Keratinocyte (primary cell): Measurements from ENCODE around the gene NTMT1. TPM values are rescaled to one million over a fixed set of nuclear protein-coding genes. Genes with fewer than 3 reads are reported as not detected.

Experiments used
- DNase-seq: peaks from one replicate; pipeline ENCODE4 v3.0.0-alpha.2; 2011; ENCODE audit warnings: low read depth, missing footprints, low spot score
- FAIRE-seq: peaks from 2 replicates; lab custom pipeline; 2011; peaks lifted over from hg19 to GRCh38; lab: Jason Lieb, UNC
- H2AFZ ChIP-seq: 2 replicates; pipeline ENCODE4 v1.6.0; 2012; ENCODE audit warnings: low read length, control low read depth, inconsistent platforms; ENCODE audit not compliant: control insufficient read depth
- H3K27ac ChIP-seq: 2 replicates; pipeline ENCODE4 v1.5.1; 2011; ENCODE audit warnings: low read length; ENCODE audit not compliant: control insufficient read depth, insufficient read depth
- H3K27me3 ChIP-seq: 3 replicates; pipeline ENCODE4 v1.6.0; 2011; ENCODE audit warnings: low read length; ENCODE audit not compliant: control insufficient read depth, insufficient read depth; ENCODE audit errors: extremely low read depth
- H3K36me3 ChIP-seq, 2 experiments: 2 replicates in 1 of 2; 3 replicates in 1 of 2; pipeline ENCODE4 v1.5.1; 2011; ENCODE audit warnings: low read length in 2 of 2, mild to moderate bottlenecking in 1 of 2; ENCODE audit not compliant: control insufficient read depth in 2 of 2, insufficient read depth in 2 of 2; ENCODE audit errors: extremely low read depth in 1 of 2
- H3K4me1 ChIP-seq: 3 replicates; pipeline ENCODE4 v1.5.1; 2011; ENCODE audit warnings: low read length; ENCODE audit not compliant: control insufficient read depth, insufficient read depth; ENCODE audit errors: extremely low read depth
- H3K4me2 ChIP-seq: 3 replicates; pipeline ENCODE4 v1.6.0; 2011; ENCODE audit warnings: low read depth, low read length; ENCODE audit not compliant: control insufficient read depth, insufficient read depth; ENCODE audit errors: extremely low read depth
- H3K4me3 ChIP-seq, 3 experiments: fragments of 200-600 bp in 1 of 3; sonication (generic) in 1 of 3; 2 replicates in 2 of 3; 3 replicates in 1 of 3; pipeline ENCODE4 v1.5.1; 2011 to 2016; ENCODE audit warnings: low read length in 3 of 3, mild to moderate bottlenecking in 3 of 3, control low read depth in 2 of 3, inconsistent platforms in 1 of 3, low read depth in 1 of 3, mixed read lengths in 1 of 3, mixed run types in 1 of 3, moderate library complexity in 1 of 3; ENCODE audit not compliant: control insufficient read depth in 2 of 3, insufficient read depth in 2 of 3; ENCODE audit errors: extremely low read depth in 1 of 3
- H3K79me2 ChIP-seq: 2 replicates; pipeline ENCODE4 v1.6.0; 2012; ENCODE audit warnings: low read length; ENCODE audit not compliant: control insufficient read depth, insufficient read depth
- H3K9ac ChIP-seq: 3 replicates; pipeline ENCODE4 v1.6.0; 2011; ENCODE audit warnings: low read length; ENCODE audit not compliant: control insufficient read depth, insufficient read depth; ENCODE audit errors: extremely low read depth
- H3K9me1 ChIP-seq: 3 replicates; pipeline ENCODE4 v1.6.0; 2011; ENCODE audit warnings: low read length; ENCODE audit not compliant: control insufficient read depth, insufficient read depth; ENCODE audit errors: extremely low read depth
- H3K9me3 ChIP-seq: 2 replicates; pipeline ENCODE4 v1.5.1; 2012; ENCODE audit warnings: low read depth, low read length; ENCODE audit not compliant: control insufficient read depth
- H4K20me1 ChIP-seq: 3 replicates; pipeline ENCODE4 v1.6.0; 2011; ENCODE audit warnings: low read length; ENCODE audit not compliant: control insufficient read depth, insufficient read depth; ENCODE audit errors: extremely low read depth
- EZH2 ChIP-seq: IDR thresholded peaks from one replicate; pipeline ENCODE4 v1.6.1; 2012; ENCODE audit warnings: inconsistent platforms, mild to moderate bottlenecking, low read length, moderate library complexity
- dilution Hi-C: fragments of 300-500 bp; cut with MboI; formaldehyde crosslinking; loops from one replicate; pipeline ENCODE4 v1.7.0; 2020; ENCODE audit warnings: low sequenced_read_pairs; ENCODE audit not compliant: extremely low pct_ligation_motif_present
- polyA plus RNA-seq, 5 experiments: library from polyadenylated mRNA; depleted of rRNA in 3 of 5; stranded (reverse) in 3 of 5; stranded (forward) in 1 of 5; unstranded in 1 of 5; fragments of >200 nt; gene quantifications; 1 replicate in 1 of 5; 2 replicates in 3 of 5; 3 replicates in 1 of 5; pipeline versions ENCODE4 v1.2.1 to v1.2.3, GENCODE V29; 2011 to 2012; ENCODE audit warnings: missing spikeins in 2 of 5, low read depth in 1 of 5, low replicate concordance in 1 of 5
- TF ChIP-seq, protein P1 (sequence below), 3 experiments: IDR thresholded peaks in 1 of 3; conservative IDR thresholded peaks in 1 of 3; optimal IDR thresholded peaks in 1 of 3; 2 replicates in 2 of 3; 3 replicates in 1 of 3; pipeline versions ENCODE3 to v1.5.1; 2011; ENCODE audit warnings: low read length in 3 of 3, mild to moderate bottlenecking in 3 of 3, moderate library complexity in 2 of 3, control low read depth in 1 of 3, inconsistent platforms in 1 of 3; ENCODE audit not compliant: insufficient read depth in 2 of 3; ENCODE audit errors: extremely low read depth in 1 of 3

Gene NTMT1
- polyA plus RNA-seq, 1 donor (not counting 4 experiments of a cell fraction or from before 2014, with no cell fraction given), result 50.2 TPM

DNA sequence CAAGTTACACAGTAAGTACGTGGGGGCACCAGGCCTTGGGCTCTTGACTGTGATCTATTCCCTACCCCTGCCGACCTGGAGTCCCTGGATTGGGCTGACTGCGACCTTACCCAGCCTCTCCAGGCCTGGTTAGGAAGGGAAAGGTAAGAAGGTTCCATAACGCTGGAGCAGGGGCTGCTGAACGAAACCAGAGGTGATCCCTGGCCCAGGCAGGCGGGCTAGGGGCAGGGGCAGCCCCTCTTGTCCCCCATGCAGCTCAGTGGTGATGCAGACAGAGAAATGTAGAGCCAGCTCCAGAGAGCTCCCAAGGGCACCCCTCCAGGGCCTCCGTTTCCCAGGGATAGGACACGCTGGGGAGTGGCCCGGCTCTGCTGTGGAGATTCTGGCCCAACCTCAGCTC lies 53.6 kb downstream of the NTMT1 start:
- Histone ChIP-seq H3K27ac (no peak overlapping the region), H3K9me1 (no peaks in the 10 kb centered on the region), H3K36me3 (no peaks in the 10 kb centered on the region), H3K9me3 (no peaks in the 10 kb centered on the region), H3K4me3 (no peak overlapping the region), H2AFZ (no peak overlapping the region), H4K20me1 (no peaks in the 10 kb centered on the region), H3K9ac (no peak overlapping the region), H3K4me1 (no peaks in the 10 kb centered on the region), H3K4me2 (no peak overlapping the region), H3K79me2 (no peaks in the 10 kb centered on the region), H3K27me3 (peaks cover 26% of the 10 kb centered on the region)
- FAIRE-seq (no peak), DNase-seq (no peak)
- TF ChIP-seq, protein P1, sequence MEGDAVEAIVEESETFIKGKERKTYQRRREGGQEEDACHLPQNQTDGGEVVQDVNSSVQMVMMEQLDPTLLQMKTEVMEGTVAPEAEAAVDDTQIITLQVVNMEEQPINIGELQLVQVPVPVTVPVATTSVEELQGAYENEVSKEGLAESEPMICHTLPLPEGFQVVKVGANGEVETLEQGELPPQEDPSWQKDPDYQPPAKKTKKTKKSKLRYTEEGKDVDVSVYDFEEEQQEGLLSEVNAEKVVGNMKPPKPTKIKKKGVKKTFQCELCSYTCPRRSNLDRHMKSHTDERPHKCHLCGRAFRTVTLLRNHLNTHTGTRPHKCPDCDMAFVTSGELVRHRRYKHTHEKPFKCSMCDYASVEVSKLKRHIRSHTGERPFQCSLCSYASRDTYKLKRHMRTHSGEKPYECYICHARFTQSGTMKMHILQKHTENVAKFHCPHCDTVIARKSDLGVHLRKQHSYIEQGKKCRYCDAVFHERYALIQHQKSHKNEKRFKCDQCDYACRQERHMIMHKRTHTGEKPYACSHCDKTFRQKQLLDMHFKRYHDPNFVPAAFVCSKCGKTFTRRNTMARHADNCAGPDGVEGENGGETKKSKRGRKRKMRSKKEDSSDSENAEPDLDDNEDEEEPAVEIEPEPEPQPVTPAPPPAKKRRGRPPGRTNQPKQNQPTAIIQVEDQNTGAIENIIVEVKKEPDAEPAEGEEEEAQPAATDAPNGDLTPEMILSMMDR (optimal IDR thresholded peaks at IDR 0.05 in 1 of 3, IDR thresholded peaks at IDR 0.05 in 1 of 3, conservative IDR thresholded peaks at IDR 0.05 in 1 of 3; ENCODE audit: extremely low read depth in 1 of 3, insufficient read depth in 2 of 3, low read length in 3 of 3), result no peak
- TF ChIP-seq EZH2, result no peak
- dilution Hi-C loops, result no loop called here

- Histone ChIP-seq H3K4me2 (no peak overlapping the region), H3K79me2 (no peaks in the 10 kb centered on the region), H3K9ac (no peak overlapping the region), H3K9me3 (no peaks in the 10 kb centered on the region), H3K27me3 (peaks cover 9% of the 10 kb centered on the region), H3K9me1 (no peaks in the 10 kb centered on the region), H3K4me3 (no peak overlapping the region), H4K20me1 (peaks cover 2% of the 10 kb centered on the region), H3K4me1 (peaks cover 10% of the 10 kb centered on the region), H2AFZ (no peak overlapping the region), H3K36me3 (no peaks in the 10 kb centered on the region), H3K27ac (no peak overlapping the region)
- FAIRE-seq (no peak), DNase-seq (no peak)
- TF ChIP-seq EZH2, result no peak
- TF ChIP-seq, protein P1 (optimal IDR thresholded peaks at IDR 0.05 in 1 of 3, IDR thresholded peaks at IDR 0.05 in 1 of 3, conservative IDR thresholded peaks at IDR 0.05 in 1 of 3; ENCODE audit: extremely low read depth in 1 of 3, insufficient read depth in 2 of 3, low read length in 3 of 3), result no peak
- dilution Hi-C loops, result no loop called here
Measured at GRCh38 chr9:129681924-129682323, 56.0 kb downstream of the NTMT1 start.
